D341Med (cell line): ENCODE results near the gene HIPK1.
A peak's percentile ranks its signal among the peaks of the same experiment; 100 is the strongest.

Experiments
- DNase-seq: peaks from one replicate; pipeline ENCODE4 v3.0.0; 2012; ENCODE audit warnings: low spot score

The HIPK1 gene

DNA sequence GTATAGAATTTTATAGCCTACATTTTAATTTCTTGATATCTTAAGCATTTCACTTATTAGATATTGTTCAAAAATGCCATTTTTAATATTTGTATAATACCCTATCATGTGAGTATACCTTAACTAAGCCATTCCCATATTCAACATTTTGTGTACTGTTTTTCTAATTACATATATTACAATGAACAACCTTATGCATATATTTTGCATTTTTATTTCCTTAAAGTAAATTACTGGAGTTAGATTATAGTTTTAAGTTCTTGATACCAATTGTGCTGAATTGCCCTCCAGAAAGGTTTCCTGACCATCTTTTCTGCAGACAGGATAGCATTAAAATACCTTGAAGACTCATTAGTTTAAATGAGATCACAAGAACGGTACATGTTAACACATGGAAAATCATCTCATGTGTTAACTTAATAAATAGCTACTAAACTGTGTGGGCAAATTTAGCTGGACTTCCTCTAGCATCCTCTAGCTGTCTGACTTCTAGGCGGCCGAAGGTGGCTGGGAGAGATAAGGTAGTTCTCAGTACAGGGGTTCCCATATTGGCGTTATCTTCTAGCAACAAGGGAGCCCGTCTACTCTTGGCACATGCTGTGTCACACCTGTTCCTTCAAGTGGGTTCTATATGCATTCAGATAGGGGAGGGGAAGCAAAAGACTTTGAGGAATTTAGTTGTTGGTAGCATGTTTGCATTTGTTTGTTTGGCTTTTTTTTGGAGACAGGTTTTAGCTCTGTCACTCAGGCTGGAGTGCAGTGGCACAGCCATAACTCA lies 15.0 kb upstream of the HIPK1 start:
- DNase-seq, result no peak

DNA sequence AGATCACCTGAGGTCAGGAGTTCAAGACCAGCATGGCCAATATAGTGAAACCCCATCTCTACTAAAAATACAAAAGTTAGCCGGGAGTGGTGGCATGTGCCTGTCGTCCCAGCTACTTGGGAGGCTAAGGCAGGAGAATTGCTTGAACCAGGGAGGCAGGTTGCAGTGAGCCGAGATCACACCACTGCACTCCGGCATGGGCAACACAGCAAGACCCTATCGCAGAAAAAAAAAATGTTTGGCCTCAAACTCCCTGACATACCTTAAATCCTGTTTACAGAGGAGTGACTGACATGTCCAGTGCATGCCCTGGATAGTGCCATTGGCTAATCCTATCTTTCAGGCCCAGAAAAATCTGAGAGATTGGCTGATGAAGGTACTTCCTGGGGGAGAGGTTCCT lies 12.2 kb upstream of the HIPK1 start:
- DNase-seq, result no peak

DNA sequence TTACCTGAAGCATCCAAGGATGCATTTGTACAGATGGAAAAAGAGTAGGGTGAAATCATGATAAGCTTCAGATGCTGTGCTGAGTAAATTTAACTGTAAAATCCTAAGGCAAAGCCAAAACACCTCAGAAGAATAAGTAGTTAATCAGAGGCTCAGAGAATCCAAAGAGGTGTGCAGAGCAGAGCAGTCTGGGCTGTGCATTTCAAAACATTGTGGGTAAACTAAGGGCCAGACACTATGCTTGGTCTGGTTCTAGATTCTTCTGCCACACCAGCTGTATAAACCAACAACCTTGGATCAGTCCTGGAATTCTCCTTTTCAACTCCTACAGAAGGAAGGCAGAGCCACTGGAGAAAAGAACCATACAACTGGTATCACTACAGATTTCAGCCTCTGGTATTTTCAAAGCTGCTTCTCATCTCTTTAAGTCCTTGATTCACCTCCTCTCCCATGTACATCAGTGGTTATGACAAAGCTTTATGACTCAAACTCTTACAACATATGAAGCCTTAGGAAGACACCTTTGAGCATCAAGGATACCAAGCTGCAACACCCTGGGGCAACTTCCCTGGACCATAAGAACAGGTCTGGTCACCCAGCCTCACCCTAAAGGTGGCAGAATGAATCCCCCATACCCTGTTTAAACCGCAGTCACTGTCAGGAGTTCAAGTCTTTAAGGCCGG lies 11.6 kb upstream of the HIPK1 start:
- DNase-seq, result no peak

DNA sequence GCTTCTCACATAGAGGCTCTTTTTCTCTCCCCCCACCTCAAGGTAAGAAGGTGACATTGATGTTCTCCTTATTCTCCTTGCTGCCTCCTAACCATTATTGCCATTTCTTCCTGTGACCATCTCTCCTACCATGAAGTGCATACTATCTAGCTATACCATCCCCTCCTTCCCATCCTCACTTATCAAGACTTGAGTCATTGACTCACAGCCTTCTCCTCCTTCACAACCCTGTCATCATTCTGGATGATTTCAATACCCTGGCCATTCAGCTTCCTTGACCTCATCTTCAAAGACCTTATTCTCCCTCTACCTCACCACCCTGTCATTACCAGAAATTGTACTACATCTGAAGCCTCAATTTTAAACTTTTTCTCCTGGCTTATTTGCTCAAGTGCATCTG lies 10.9 kb upstream of the HIPK1 start:
- no peak for DNase-seq

DNA sequence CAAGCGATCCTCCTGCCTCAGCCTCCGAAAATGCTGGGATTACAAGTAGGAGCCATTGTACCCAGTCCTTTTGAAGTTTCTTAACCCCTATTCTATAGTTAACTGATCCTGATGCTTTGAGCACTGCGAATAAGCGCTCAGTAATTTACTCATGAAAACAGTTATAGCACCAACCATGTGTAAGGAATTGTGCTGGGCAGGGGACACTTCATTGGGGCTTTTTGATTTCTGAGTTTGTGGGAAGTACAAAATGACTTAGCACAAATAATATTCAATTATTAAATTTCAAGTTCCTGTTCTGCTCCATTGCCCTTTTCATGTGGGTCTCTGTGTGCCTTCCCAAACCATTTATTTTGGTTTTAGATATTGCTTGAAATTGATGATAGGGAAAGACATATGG lies 6.2 kb upstream of the HIPK1 start:
- no peak for DNase-seq

DNA sequence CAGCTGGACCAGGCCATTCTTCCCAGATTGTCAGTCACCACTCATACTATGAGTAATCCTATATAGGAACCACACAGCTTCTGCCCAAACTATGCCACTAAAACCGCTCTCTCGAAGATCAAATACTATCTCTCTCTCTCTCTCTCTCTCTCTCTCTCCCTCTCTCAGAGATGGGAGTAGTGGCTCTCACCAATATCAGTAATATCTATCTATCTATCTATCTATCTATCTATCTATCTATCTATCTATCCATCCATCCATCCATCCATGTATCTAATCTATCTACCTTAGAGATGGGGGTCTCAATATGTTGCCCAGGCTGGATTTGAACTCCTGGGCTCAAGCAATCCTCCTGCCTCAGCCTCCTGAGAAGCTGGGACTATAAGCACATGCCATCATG lies 4.7 kb upstream of the HIPK1 start:
- DNase-seq, result no peak

DNA sequence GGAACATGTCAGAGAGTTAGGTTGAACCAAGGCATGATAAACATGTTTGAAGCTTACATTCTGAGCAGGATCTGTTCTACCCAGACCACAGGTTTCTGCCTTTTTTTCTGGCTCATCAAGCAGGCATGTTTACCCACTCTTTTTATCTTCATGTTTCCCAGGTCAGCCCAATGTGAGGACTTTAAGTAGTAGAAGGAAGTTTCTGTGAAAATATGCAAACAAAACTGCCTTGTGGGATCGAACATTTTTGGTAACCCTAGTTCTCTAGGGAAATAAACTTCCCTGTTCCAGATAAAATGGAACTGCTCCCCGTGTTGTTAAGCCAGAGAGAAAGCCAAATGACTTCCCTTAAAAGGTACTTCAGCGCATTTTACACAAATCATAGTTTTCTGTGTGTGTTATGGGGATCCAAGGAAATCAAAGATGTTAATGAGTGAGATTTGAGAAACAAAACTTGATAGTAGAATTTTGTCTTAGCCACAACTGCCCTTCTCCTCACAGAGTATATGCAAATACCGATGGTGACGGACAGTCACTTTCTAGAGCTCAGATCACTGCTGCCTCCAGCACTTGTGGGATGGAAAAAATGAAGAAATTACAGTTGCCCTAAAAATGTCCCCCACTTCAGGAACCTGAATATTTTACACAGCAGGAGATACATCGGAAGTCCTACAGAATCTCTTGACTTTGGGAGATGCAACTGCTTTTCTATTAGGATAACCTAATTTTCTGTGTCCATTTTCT lies 765 bp upstream of the HIPK1 start:
- DNase-seq, result no peak

DNA sequence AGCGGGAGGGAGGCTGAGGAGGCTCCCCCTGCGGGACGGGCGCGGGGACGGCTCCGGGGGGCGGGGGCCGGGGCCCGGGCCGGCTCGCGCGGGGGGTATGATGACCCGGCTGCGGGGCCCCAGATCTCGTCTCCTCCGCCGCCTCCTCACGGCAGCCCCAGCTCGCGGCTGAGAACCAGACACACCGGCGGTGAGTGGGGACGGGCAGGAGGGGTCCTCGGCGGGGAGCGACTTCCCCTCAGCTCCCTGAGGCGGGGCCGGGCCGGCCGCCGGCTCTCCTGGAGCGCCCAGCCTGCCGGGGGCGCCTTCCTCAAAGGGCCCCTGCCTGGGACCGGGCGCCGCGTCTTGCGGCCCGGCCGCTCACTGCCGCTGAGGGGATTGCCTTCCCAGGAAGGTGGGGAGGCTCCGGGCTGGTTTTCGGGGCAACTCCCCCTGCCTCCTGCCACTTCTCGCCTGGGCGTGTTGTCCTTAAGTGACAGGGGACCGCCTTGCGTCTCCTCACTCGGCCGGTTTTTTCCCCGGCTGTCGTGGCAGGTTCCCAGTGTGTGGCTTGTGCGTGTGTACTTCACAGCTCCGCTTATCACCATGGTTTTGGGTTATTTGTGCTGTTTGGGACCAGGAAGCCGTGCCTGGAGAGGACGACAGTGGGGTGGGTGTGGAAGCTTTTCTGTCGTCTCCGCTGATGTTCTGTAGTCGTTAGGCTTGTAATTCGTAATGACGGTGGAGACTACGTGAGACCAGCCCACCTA lies 800 bp downstream of the HIPK1 start:
- no peak for DNase-seq

DNA sequence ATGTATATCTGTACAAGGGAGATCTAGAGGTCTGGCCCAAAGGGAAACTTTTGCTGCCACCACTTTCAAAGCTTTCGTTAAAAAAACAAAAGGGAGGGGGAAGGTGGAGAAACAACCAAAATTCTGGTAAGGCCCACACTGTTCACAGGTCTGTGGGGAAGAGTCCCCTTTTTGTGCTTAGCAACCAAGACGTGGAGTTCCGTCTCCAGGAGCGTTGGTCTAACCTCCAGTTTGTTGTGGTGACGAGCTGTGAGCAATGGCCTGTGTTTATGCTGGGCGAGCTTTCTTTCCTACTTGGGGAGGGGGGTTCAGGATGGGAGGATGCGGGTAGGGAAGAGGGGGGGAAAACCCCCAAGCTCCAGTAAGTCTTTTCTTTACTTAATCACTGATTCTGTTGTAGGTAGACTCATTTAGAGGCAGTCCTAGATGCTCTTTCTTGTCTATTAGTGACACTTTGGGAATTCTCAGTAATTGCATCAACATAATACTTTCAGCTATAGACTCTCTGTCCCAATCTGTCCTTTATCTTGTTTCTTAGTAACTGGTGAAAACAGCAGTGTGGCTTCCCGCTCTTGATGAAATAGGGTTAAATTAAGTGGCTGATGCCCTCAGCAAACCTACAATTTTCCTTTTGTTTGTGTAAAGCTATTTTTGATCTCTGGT lies 1.5 kb downstream of the HIPK1 start:
- peak; percentile 37 for DNase-seq

DNA sequence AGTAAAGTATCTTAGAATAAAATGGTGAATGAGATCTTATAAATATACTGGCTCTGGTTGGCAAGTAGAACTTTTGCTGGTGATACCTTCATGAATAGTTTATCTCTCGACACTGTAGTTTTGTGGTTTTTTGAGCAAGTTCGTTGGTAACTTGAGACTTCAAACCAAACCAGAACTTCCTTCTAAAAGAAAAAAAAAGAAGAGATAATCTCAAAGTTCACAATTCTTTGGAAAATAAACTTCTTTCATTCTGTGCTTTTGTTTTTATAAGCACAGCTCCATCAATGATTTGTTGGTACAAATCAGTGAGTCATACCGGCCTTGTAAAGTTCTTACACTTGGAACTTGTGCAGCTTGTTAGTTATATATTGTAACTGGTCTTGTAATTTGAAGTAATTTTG lies 2.3 kb downstream of the HIPK1 start:
- no peak for DNase-seq

DNA sequence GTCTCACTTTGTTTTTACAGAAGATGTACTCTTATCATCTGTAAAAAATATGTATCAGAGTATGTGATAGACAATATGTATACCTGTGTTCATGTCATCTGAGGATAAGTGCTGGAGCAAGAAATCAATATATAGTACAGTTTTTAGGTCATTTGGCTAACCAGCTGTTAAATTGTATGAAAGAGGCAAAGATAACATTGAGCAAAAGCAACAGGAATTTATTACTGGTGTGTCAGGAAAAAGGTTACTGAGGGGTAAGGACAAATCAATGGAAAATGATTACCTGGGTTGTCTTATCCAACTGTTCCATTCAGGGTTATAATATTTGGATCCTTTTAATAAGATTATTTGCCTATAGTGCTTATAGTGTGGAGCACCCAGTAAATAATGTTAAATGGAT lies 4.9 kb downstream of the HIPK1 start:
- no peak for DNase-seq

DNA sequence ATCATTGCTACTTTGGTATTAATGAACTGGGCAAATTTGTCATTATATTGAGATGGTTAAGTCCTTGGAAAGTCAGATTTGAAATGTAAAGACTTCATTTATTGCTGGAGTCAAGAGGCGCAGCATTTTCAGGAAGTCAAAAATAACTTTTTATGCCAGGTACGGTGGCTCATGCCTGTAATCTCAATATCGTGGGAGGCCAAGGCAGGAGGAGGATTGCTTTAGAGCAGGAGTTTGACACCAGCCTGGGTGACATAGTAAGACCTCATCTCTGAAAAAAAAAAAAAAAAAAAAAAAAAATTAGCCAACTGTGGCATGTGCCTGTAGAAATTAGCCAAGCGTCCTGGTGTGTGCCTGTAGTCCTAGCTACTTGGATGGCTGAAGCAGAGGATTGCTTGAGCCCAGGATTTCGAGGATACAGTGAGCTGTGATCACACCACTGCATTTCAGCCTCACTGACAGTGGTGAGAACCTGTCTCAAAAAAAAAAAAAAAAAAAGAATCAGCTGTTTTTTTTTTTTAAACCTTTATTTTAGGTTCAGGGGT lies 5.5 kb downstream of the HIPK1 start:
- DNase-seq, result no peak

DNA sequence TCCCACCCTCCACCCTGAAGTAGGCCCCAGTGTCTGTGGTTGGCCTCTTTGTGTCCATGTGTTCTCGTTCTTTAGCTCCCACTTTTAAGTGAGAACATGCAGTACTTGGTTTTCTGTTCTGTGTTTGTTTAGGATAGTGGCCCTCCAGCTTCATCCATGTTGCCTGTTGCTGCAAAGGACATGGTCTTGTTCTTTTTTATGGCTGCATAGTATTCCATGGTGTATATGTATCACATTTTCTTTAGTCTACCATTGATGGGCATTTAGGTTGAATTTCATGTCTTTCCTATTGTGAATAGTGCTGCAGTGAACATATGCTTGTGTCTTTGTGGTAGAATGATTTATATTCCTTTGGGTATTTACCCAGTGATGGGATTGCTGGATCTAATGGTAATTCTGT lies 6.1 kb downstream of the HIPK1 start:
- no peak for DNase-seq

DNA sequence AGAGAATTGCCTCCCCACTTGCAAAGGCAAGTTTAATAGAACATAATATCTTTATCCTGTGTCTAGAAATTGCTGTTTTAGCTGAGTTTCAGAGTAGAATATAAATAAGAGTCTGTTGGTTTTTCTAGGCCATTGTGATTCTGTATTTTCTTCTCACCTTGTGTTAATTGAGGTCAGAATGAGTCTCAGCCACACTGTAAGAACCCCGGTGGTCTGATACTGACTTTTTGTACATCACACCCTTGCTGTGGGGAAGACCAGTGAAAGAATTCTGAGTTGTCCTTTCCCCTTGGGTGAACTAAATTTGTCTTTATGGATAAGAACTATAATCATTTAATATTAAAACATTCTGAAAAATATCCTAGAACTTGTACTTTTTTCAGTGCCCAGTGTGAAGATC lies 6.8 kb downstream of the HIPK1 start:
- no peak for DNase-seq

DNA sequence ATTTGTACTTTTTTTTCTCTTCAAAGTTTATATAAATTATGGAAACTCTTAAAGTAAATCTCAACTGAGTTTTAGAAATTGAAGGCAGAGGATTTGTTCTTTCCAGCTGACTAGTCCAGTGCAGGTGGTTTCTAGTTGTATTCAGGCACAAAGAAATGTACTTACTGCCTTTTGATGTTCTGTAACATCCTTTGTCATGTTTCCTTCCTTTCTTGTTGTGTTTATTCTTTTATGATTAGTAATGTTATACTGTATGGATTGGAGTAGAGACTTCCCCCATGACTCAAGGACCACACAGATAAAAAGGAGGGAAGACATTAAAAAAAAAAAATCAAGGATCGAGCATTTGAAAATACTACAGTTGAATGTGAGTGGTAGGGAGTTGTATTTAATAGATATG lies 8.0 kb downstream of the HIPK1 start:
- DNase-seq, result no peak

DNA sequence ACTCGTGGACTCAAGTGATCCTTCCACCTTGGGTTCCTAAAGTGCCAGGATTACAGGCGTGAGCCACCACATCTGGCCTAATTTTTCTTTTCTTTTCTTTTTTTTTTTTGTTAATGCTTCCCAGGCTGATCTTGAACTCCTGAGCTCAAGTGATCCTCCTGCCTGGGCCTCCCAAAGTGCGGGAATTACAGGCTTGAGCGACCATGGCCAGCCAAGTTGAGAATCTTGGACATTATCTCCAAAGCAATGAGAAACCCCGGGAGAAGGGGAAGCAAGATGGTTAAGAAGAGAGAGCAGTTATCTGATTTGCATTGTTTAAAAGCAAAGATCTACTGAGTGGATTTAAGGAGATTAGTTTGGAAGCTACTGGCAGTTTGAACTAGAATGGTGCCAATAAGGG lies 9.1 kb downstream of the HIPK1 start:
- peak; percentile 34 for DNase-seq

DNA sequence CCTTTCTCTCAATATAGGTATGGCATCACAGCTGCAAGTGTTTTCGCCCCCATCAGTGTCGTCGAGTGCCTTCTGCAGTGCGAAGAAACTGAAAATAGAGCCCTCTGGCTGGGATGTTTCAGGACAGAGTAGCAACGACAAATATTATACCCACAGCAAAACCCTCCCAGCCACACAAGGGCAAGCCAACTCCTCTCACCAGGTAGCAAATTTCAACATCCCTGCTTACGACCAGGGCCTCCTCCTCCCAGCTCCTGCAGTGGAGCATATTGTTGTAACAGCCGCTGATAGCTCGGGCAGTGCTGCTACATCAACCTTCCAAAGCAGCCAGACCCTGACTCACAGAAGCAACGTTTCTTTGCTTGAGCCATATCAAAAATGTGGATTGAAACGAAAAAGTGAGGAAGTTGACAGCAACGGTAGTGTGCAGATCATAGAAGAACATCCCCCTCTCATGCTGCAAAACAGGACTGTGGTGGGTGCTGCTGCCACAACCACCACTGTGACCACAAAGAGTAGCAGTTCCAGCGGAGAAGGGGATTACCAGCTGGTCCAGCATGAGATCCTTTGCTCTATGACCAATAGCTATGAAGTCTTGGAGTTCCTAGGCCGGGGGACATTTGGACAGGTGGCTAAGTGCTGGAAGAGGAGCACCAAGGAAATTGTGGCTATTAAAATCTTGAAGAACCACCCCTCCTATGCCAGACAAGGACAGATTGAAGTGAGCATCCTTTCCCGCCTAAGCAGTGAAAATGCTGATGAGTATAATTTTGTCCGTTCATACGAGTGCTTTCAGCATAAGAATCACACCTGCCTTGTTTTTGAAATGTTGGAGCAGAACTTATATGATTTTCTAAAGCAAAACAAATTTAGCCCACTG lies 11.5 kb downstream of the HIPK1 start:
- no peak for DNase-seq

DNA sequence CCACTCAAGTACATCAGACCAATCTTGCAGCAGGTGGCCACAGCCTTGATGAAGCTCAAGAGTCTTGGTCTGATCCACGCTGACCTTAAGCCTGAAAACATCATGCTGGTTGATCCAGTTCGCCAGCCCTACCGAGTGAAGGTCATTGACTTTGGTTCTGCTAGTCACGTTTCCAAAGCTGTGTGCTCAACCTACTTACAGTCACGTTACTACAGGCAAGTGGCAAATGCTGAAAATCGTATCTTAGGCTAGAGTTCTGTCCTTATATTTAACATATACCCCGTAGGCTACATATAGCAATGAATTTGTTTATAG lies 12.1 kb downstream of the HIPK1 start:
- DNase-seq, result no peak

DNA sequence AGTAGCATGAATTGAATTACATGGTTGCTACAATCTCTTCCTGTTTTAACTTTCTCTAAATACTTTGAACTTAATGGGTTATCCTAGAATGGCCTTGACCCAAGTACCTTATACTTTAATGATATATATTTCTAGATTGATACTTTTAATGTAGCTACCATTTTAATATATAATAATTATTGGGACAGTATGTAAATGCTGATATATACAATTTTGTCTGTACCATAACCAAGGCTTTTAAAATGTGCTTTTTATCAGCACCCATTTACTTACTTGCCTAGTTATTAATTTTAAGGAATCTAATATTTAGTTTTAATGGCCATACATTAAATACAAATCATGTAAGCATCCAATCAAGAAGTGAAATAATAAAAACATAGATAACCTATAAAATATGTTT lies 13.4 kb downstream of the HIPK1 start:
- DNase-seq, result no peak

DNA sequence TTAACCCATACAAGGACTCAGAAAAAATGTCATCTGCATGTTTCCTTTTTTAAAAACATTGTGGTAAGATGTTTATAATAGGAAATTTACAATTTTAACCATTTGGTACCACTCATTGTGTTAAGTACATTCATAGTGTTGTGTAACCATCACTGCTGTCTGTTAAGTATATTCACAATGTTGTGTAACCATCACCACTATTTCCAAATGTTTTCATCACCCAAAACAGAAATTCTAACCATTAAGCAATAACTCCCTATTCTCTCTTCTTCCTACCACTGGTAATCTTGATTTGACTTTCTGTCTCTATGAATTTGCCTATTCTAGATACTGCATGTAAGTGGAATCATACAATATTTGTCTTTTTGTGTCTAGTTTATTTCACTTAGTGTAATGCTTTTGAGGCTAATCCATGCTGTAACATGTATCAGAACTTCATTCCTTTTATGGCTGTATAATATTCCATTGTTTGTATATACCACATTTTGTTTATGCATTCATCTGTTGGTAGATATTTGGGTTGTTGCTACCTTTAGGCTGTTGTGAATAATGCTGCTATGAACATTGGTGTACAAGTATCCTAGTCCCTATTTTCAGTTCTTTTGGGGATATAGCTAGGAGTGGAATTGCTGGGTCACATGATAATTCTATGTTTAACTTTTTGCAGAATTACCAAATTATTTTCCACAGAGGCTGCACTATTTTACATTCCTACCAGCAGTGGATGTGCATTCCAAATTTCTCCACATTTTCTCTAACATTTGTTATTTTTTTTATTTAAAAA lies 14.1 kb downstream of the HIPK1 start:
- DNase-seq, result no peak
